K562 (cell line): Measurements from ENCODE around the gene TOX3. TPM values are rescaled to one million over a fixed set of nuclear protein-coding genes. Genes with fewer than 3 reads are reported as not detected.

Experiments used
- ARNT ChIP-seq, 2 experiments: fragments of 450-650 bp; IDR thresholded peaks; 2 replicates each; pipeline ENCODE4 v1.6.1; 2016; ENCODE audit warnings: mild to moderate bottlenecking in 1 of 2
- BHLHE40 ChIP-seq: IDR thresholded peaks from 2 replicates; pipeline ENCODE4 v1.6.1; 2011; ENCODE audit warnings: low read length, improper control_type of control experiment
- ZNF318 ChIP-seq, 2 experiments: fragments of 450-650 bp; IDR thresholded peaks; 2 replicates each; pipeline ENCODE4 v1.6.1; 2016; ENCODE audit warnings: mild to moderate bottlenecking in 2 of 2, borderline replicate concordance in 1 of 2, low read depth in 1 of 2, moderate library complexity in 1 of 2
- ZNF436 ChIP-seq: fragments of 250-450, 450-650 bp; sonication (Bioruptor Pico); formaldehyde crosslinking; IDR thresholded peaks from 2 replicates; pipeline ENCODE4 v1.7.0; 2020; ENCODE audit warnings: mild to moderate bottlenecking
- polyA plus RNA-seq, 8 experiments: library from polyadenylated mRNA; depleted of rRNA in 4 of 8; stranded (reverse) in 5 of 8; unstranded in 3 of 8; fragments of >200 nt; fragmentation: Nextera tagmentation in 2 of 8; fragmentation: Illumina TruSeq in 1 of 8; extraction: Ambion mirVana in 2 of 8; extraction: Trizol in 1 of 8; gene quantifications; 2 replicates each; pipeline versions ENCODE4 v1.2.1 to v1.2.3, GENCODE V29; 2011 to 2014; ENCODE audit warnings: inconsistent platforms in 1 of 8, missing spikeins in 1 of 8
- total RNA-seq, 7 experiments: library from RNA; depleted of rRNA in 6 of 7; stranded (reverse); fragments of >200 nt in 6 of 7; fragmentation: Illumina TruSeq in 2 of 7; extraction: Trizol in 2 of 7; gene quantifications; 2 replicates each; pipeline versions ENCODE4 v1.2.1 to v1.2.3, GENCODE V29; 2011 to 2021; ENCODE audit warnings: low replicate concordance in 1 of 7
- TF ChIP-seq, protein P1 (sequence below): fragments of 250-450 bp; sonication (Bioruptor Pico); IDR thresholded peaks from 2 replicates; pipeline ENCODE4 v1.8.0; 2022; ENCODE audit warnings: inconsistent platforms, mild to moderate bottlenecking, moderate library complexity, borderline replicate concordance

Gene TOX3
- total and polyA plus RNA-seq, 9 of the 15 experiments (the other 6 are each of a cell fraction or from before 2014, with no cell fraction given), result not detected

DNA sequence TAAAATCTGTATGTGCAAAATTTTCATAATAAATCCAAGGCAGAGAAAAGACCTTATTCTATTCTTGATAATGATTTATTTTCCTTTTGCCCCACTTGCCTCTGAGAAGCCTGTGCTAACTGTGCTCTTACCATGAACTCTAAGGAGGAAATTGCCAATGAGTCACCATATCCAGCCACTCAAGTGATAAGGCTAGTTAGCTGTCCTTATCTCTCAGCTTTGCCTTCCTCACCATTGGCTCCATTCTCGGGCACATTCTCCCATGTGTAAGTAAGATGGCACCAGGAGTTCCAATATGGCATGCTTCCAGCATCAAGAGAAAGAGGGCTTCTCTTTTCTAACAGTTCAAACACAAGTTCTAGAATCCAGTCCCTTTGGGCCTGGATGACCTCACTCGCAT lies 142.4 kb downstream of the TOX3 start (continued):
- TF ChIP-seq, protein P1, sequence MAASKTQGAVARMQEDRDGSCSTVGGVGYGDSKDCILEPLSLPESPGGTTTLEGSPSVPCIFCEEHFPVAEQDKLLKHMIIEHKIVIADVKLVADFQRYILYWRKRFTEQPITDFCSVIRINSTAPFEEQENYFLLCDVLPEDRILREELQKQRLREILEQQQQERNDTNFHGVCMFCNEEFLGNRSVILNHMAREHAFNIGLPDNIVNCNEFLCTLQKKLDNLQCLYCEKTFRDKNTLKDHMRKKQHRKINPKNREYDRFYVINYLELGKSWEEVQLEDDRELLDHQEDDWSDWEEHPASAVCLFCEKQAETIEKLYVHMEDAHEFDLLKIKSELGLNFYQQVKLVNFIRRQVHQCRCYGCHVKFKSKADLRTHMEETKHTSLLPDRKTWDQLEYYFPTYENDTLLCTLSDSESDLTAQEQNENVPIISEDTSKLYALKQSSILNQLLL (CRISPR knock-in tag), result no peak
- TF ChIP-seq BHLHE40, result no peak
- no peak for TF ChIP-seq ZNF318 (IDR thresholded peaks at IDR 0.05; ENCODE audit: borderline replicate concordance in 1 of 2, low read depth in 1 of 2)
- TF ChIP-seq ARNT (IDR thresholded peaks at IDR 0.05), result no peak
- no peak for TF ChIP-seq ZNF436 (CRISPR knock-in tag)
